ENCODE results near the gene PROS1. TPM values are rescaled to one million over a fixed set of nuclear protein-coding genes. Genes with fewer than 3 reads are reported as not detected.

The PROS1 gene
- polyA plus RNA-seq, 1 of the 3 experiments (the other 2 are of a cell fraction): 9.1 TPM

- ChIA-PET POLR2A (no interaction called here), CTCF (interaction anchor here (0.8 to 3.0 kb wide), 3 partner anchors 15 to 86 kb away, joined by 3 to 7 read pairs (median 4); no protein-coding TSS in a partner anchor)
- no peak overlapping the region for H3K27ac ChIP-seq (ENCODE audit: low read depth in 2 of 2, low read length in 1 of 2)
- H3K4me2 ChIP-seq: no peak overlapping the region
- no peaks in the 10 kb centered on the region for H4K20me1 ChIP-seq (ENCODE audit: insufficient read depth)
- H3K79me2 ChIP-seq (ENCODE audit: insufficient read depth): no peaks in the 10 kb centered on the region
- peaks cover 4% of the 10 kb centered on the region for H3F3A ChIP-seq (replicated peaks; ENCODE audit: insufficient read depth)
- H3K4me1 ChIP-seq (ENCODE audit: control insufficient read depth in 1 of 2, insufficient read depth in 2 of 2, low read depth in 1 of 2, low read length in 1 of 2): no peaks in the 10 kb centered on the region
- no peak for TF ChIP-seq TCF12 (IDR thresholded peaks at IDR 0.05)
- TF ChIP-seq CHD2 (IDR thresholded peaks at IDR 0.05; ENCODE audit: low read length, partially characterized antibody): no peak
- TF ChIP-seq MAX (IDR thresholded peaks at IDR 0.05; ENCODE audit: low read depth): no peak
- no peak for TF ChIP-seq RAD21 (IDR thresholded peaks at IDR 0.05; ENCODE audit: low read length)
- no peak for TF ChIP-seq RXRA (IDR thresholded peaks at IDR 0.05; ENCODE audit: borderline replicate concordance, low read depth)
- no peak for TF ChIP-seq FOSL2 (IDR thresholded peaks at IDR 0.05; ENCODE audit: borderline replicate concordance, low read depth)
- TF ChIP-seq USF1 (IDR thresholded peaks at IDR 0.05; ENCODE audit: borderline replicate concordance, low read depth): no peak
- H3K27me3 ChIP-seq (ENCODE audit: insufficient read depth): no peaks in the 10 kb centered on the region
- H3K9me3 ChIP-seq: no peaks in the 10 kb centered on the region
- no peaks in the 10 kb centered on the region for H3K36me3 ChIP-seq (replicated peaks in 1 of 2; ENCODE audit: control insufficient read depth in 1 of 2, insufficient read depth in 2 of 2, low read length in 1 of 2)
- H3K9ac ChIP-seq: no peak overlapping the region
- no peak overlapping the region for H3K4me3 ChIP-seq (ENCODE audit: low read depth in 2 of 2, low read length in 1 of 2)
- no peaks in the 10 kb centered on the region for H3K9me2 ChIP-seq
- WGBS (ENCODE audit: low lambda C conversion rate): 95% methylated on average over 3 of the region's 3 CpGs
- H2AFZ ChIP-seq (ENCODE audit: low read depth): no peak overlapping the region
- no peak for DNase-seq
Measured at GRCh38 chr3:94020293-94020692, 46.6 kb upstream of the PROS1 start.

- Histone ChIP-seq H3K4me3 (ENCODE audit: low read depth in 2 of 2, low read length in 1 of 2) (no peak overlapping the region), H3K27ac (ENCODE audit: low read depth in 2 of 2, low read length in 1 of 2) (no peak overlapping the region), H4K20me1 (ENCODE audit: insufficient read depth) (no peaks in the 10 kb centered on the region), H3K36me3 (replicated peaks in 1 of 2; ENCODE audit: control insufficient read depth in 1 of 2, insufficient read depth in 2 of 2, low read length in 1 of 2) (no peaks in the 10 kb centered on the region), H3K9me2 (no peaks in the 10 kb centered on the region), H3K27me3 (ENCODE audit: insufficient read depth) (no peaks in the 10 kb centered on the region), H3K9me3 (no peaks in the 10 kb centered on the region), H3K9ac (no peak overlapping the region), H3F3A (replicated peaks; ENCODE audit: insufficient read depth) (peaks cover 4% of the 10 kb centered on the region), H3K4me2 (no peak overlapping the region), H3K79me2 (ENCODE audit: insufficient read depth) (no peaks in the 10 kb centered on the region), H3K4me1 (ENCODE audit: control insufficient read depth in 1 of 2, insufficient read depth in 2 of 2, low read depth in 1 of 2, low read length in 1 of 2) (no peaks in the 10 kb centered on the region), H2AFZ (ENCODE audit: low read depth) (no peak overlapping the region)
- POLR2A ChIA-PET: no interaction called here
- WGBS (ENCODE audit: low lambda C conversion rate): 87% methylated on average over 2 of the region's 2 CpGs
- no peak for DNase-seq
- CTCF ChIA-PET: interaction anchor here (0.6 to 3.0 kb wide), 3 partner anchors 15 to 50 kb away, joined by 3 to 7 read pairs (median 4); no protein-coding TSS in a partner anchor
- TF ChIP-seq NRF1 (IDR thresholded peaks at IDR 0.05; ENCODE audit: low read depth, low read length) (no peak), GATA2 (CRISPR knock-in tag; IDR thresholded peaks at IDR 0.05) (no peak)
Measured at GRCh38 chr3:94019659-94020058, 46.0 kb upstream of the PROS1 start.

- ChIA-PET CTCF (interaction anchor here (1.1 to 4.6 kb wide), 4 partner anchors 11 to 54 kb away, joined by 3 to 17 read pairs (median 3); no protein-coding TSS in a partner anchor), POLR2A (no interaction called here)
- DNase-seq: no peak
- Histone ChIP-seq H3K27ac (ENCODE audit: low read depth in 2 of 2, low read length in 1 of 2) (no peak overlapping the region), H4K20me1 (ENCODE audit: insufficient read depth) (no peaks in the 10 kb centered on the region), H3K9me2 (no peaks in the 10 kb centered on the region), H3K36me3 (replicated peaks in 1 of 2; ENCODE audit: control insufficient read depth in 1 of 2, insufficient read depth in 2 of 2, low read length in 1 of 2) (no peaks in the 10 kb centered on the region), H3K27me3 (ENCODE audit: insufficient read depth) (no peaks in the 10 kb centered on the region), H3K9me3 (no peaks in the 10 kb centered on the region), H3K4me3 (ENCODE audit: low read depth in 2 of 2, low read length in 1 of 2) (no peak overlapping the region), H3K4me2 (no peak overlapping the region), H3F3A (replicated peaks; ENCODE audit: insufficient read depth) (no peaks in the 10 kb centered on the region), H3K79me2 (ENCODE audit: insufficient read depth) (no peaks in the 10 kb centered on the region), H3K4me1 (ENCODE audit: control insufficient read depth in 1 of 2, insufficient read depth in 2 of 2, low read depth in 1 of 2, low read length in 1 of 2) (no peaks in the 10 kb centered on the region; a peak in 1 of 4 replicates), H3K9ac (no peak overlapping the region), H2AFZ (ENCODE audit: low read depth) (no peak overlapping the region)
- WGBS (ENCODE audit: low lambda C conversion rate): 91% methylated on average over 1 of the region's 1 CpG
- TF ChIP-seq MXI1 (IDR thresholded peaks at IDR 0.05; ENCODE audit: low read depth, low read length): no peak
- TF ChIP-seq USF1 (IDR thresholded peaks at IDR 0.05; ENCODE audit: borderline replicate concordance, low read depth): no peak
- no peak for TF ChIP-seq CTCF (IDR thresholded peaks at IDR 0.05)
- no peak for TF ChIP-seq RAD21 (IDR thresholded peaks at IDR 0.05; ENCODE audit: low read length)
- TF ChIP-seq RXRA (IDR thresholded peaks at IDR 0.05; ENCODE audit: borderline replicate concordance, low read depth): no peak
- no peak for TF ChIP-seq ZBTB33 (IDR thresholded peaks at IDR 0.05; ENCODE audit: borderline replicate concordance, low read depth)
- no peak for TF ChIP-seq EZH2phosphoT487 (IDR thresholded peaks at IDR 0.05; ENCODE audit: borderline replicate concordance, low read depth)
- no peak for TF ChIP-seq GABPA (IDR thresholded peaks at IDR 0.05; ENCODE audit: low read depth)
- no peak for TF ChIP-seq FOXM1 (IDR thresholded peaks at IDR 0.05; ENCODE audit: low read depth)
Measured at GRCh38 chr3:94015025-94015424, 41.3 kb upstream of the PROS1 start.
